SK-N-SH treated with all-trans-retinoic acid at 6 μM for 48 hours (cell line): ENCODE measurements around the gene HSP90B1.

Experiments
- ATAC-seq: fragments of 200-7000 bp; cut with Tn5 transposase; 3 replicates; pipeline ENCODE4 v1.9.1; 2020; ENCODE audit warnings: mild to moderate bottlenecking, moderate library complexity
- ARNTL ChIP-seq: fragments of 450-650 bp; formaldehyde crosslinking; IDR thresholded peaks from 2 replicates; pipeline ENCODE4 v1.5.0; 2020; ENCODE audit warnings: low read depth, mild to moderate bottlenecking, moderate library complexity, borderline replicate concordance
- BACH2 ChIP-seq: fragments of 250-450 bp; sonication (Bioruptor Pico); IDR thresholded peaks from 2 replicates; pipeline ENCODE4 v1.9.0; 2021; ENCODE audit warnings: mild to moderate bottlenecking, borderline replicate concordance
- CREB5 ChIP-seq: fragments of 250-450 bp; sonication (Bioruptor Pico); IDR thresholded peaks from 2 replicates; pipeline ENCODE4 v1.5.1; 2020; ENCODE audit warnings: low read depth, mild to moderate bottlenecking, moderate library complexity
- CSDC2 ChIP-seq: fragments of 250-450 bp; sonication (Bioruptor Pico); IDR thresholded peaks from 2 replicates; pipeline ENCODE4 v1.5.0; 2020; ENCODE audit warnings: mild to moderate bottlenecking, moderate library complexity
- CSRNP3 ChIP-seq: fragments of 250-450 bp; sonication (Bioruptor Pico); IDR thresholded peaks from 2 replicates; pipeline ENCODE4 v1.5.1; 2021; ENCODE audit warnings: mild to moderate bottlenecking, moderate library complexity
- ESRRG ChIP-seq: fragments of 250-450 bp; sonication (Bioruptor Pico); IDR thresholded peaks from 2 replicates; pipeline ENCODE4 v1.6.1; 2021; ENCODE audit warnings: mild to moderate bottlenecking
- GLIS3 ChIP-seq: fragments of 250-450 bp; sonication (Bioruptor Pico); IDR thresholded peaks from 2 replicates; pipeline ENCODE4 v1.5.0; 2020; ENCODE audit warnings: mild to moderate bottlenecking, moderate library complexity
- ISL1 ChIP-seq: fragments of 250-450 bp; sonication (Bioruptor Pico); IDR thresholded peaks from 2 replicates; pipeline ENCODE4 v2.1.2; 2022; ENCODE audit warnings: mild to moderate bottlenecking, moderate library complexity
- PATZ1 ChIP-seq: fragments of 250-450 bp; sonication (Bioruptor Pico); IDR thresholded peaks from 2 replicates; pipeline ENCODE4 v1.8.0; 2020; ENCODE audit warnings: mild to moderate bottlenecking, moderate library complexity, borderline replicate concordance
- POU6F1 ChIP-seq: fragments of 250-450 bp; sonication (Bioruptor Pico); IDR thresholded peaks from 2 replicates; pipeline ENCODE4 v1.8.0; 2021; ENCODE audit warnings: low read depth, mild to moderate bottlenecking, moderate library complexity, borderline replicate concordance
- PPARA ChIP-seq: fragments of 250-450 bp; sonication (Bioruptor Pico); IDR thresholded peaks from 2 replicates; pipeline ENCODE4 v1.5.0; 2020; ENCODE audit warnings: mild to moderate bottlenecking, borderline replicate concordance
- SNAI2 ChIP-seq: fragments of 250-450 bp; sonication (Bioruptor Pico); IDR thresholded peaks from 2 replicates; pipeline ENCODE4 v1.5.0; 2020; ENCODE audit warnings: mild to moderate bottlenecking, moderate library complexity
- TCF4 ChIP-seq: fragments of 250-450 bp; sonication (Bioruptor Pico); IDR thresholded peaks from 2 replicates; pipeline ENCODE4 v1.8.0; 2021; ENCODE audit warnings: mild to moderate bottlenecking, moderate library complexity, borderline replicate concordance
- TOX ChIP-seq: fragments of 250-450 bp; sonication (Bioruptor Pico); IDR thresholded peaks from 2 replicates; pipeline ENCODE4 v1.8.0; 2021; ENCODE audit warnings: mild to moderate bottlenecking, moderate library complexity, borderline replicate concordance
- TSHZ2 ChIP-seq: fragments of 250-450 bp; sonication (Bioruptor Pico); IDR thresholded peaks from 2 replicates; pipeline ENCODE4 v1.5.0; 2020; ENCODE audit warnings: mild to moderate bottlenecking, moderate library complexity
- ZC3H10 ChIP-seq: fragments of 250-450 bp; sonication (Bioruptor Pico); IDR thresholded peaks from 2 replicates; pipeline ENCODE4 v1.5.1; 2021; ENCODE audit warnings: mild to moderate bottlenecking, moderate library complexity
- ZFP3 ChIP-seq: fragments of 250-450 bp; sonication (Bioruptor Pico); IDR thresholded peaks from 2 replicates; pipeline ENCODE4 v1.5.0; 2020; ENCODE audit warnings: mild to moderate bottlenecking, moderate library complexity
- ZFP30 ChIP-seq: fragments of 450-650 bp; formaldehyde crosslinking; IDR thresholded peaks from 2 replicates; pipeline ENCODE4 v1.5.0; 2022; ENCODE audit warnings: mild to moderate bottlenecking, moderate library complexity
- ZNF70 ChIP-seq: fragments of 450-650 bp; formaldehyde crosslinking; IDR thresholded peaks from 2 replicates; pipeline ENCODE4 v1.5.0; 2020; ENCODE audit warnings: mild to moderate bottlenecking, moderate library complexity
- ZNF8 ChIP-seq: fragments of 450-650 bp; formaldehyde crosslinking; IDR thresholded peaks from 2 replicates; pipeline ENCODE4 v1.5.0; 2020; ENCODE audit warnings: mild to moderate bottlenecking, moderate library complexity

Gene HSP90B1

GRCh38 chr12:103964805-103965204, 34.6 kb downstream of the HSP90B1 start:
- TF ChIP-seq GLIS3 (CRISPR knock-in tag), result no peak
- TF ChIP-seq ZNF8 (CRISPR knock-in tag), result no peak
- TF ChIP-seq ZC3H10 (CRISPR knock-in tag), result no peak
- no peak for TF ChIP-seq CSDC2 (CRISPR knock-in tag)
- no peak for TF ChIP-seq TCF4
- no peak for TF ChIP-seq ISL1 (CRISPR knock-in tag)
- TF ChIP-seq ZFP3 (CRISPR knock-in tag), result no peak
- TF ChIP-seq BACH2, result no peak
- no peak for TF ChIP-seq TOX (CRISPR knock-in tag)
- TF ChIP-seq ESRRG (CRISPR knock-in tag), result no peak
- TF ChIP-seq CSRNP3, result no peak
- no peak for TF ChIP-seq CREB5 (CRISPR knock-in tag)
- no peak for TF ChIP-seq SNAI2 (CRISPR knock-in tag)
- TF ChIP-seq TSHZ2 (CRISPR knock-in tag), result no peak
- no peak for TF ChIP-seq PPARA
- no peak for ATAC-seq

- TF ChIP-seq ZC3H10 (CRISPR knock-in tag) (no peak), ZFP30 (CRISPR knock-in tag) (no peak), PATZ1 (no peak), ARNTL (no peak)
- no peak for ATAC-seq
Observed at GRCh38 chr12:103965255-103965589, 35.0 kb downstream of the HSP90B1 start.

GRCh38 chr12:103965590-103966504, 35.6 kb downstream of the HSP90B1 start, which contains the start of gene TDG:
Gene TDG, plus strand, starts transcription at chr12:103965872. Its CDS starts 166 bp downstream, at chr12:103966038.
- ATAC-seq, result peak; percentile 97

More at GRCh38 chr12:103965590-103966504, 35.6 kb downstream of the HSP90B1 start, which contains the start of gene TDG:
- TF ChIP-seq ESRRG (CRISPR knock-in tag), result no peak
- peak; percentile 61; the same call in 1 of the 2 replicates for TF ChIP-seq ZNF70 (CRISPR knock-in tag)
- TF ChIP-seq ZFP3 (CRISPR knock-in tag), result peak; percentile 45; the same call in 1 of the 2 replicates
- no peak for TF ChIP-seq POU6F1
- TF ChIP-seq, all 23 proteins: peak for 2
